C4-2B (cell line): ENCODE results near the gene SPNS3.

Experiments
- H3K27ac ChIP-seq: fragments of 450-650 bp; 2 replicates; pipeline ENCODE4 v1.5.1; 2017
- CTCF ChIP-seq: fragments of 450-650 bp; conservative IDR thresholded peaks from 2 replicates; pipeline ENCODE4 v1.5.1; 2017; ENCODE audit warnings: mild to moderate bottlenecking
- ZFX ChIP-seq: fragments of 450-650 bp; IDR thresholded peaks from 2 replicates; pipeline ENCODE4 v1.6.1; 2017

Gene SPNS3

GRCh38 chr17:4522661-4523060 lies 88.9 kb downstream of the SPNS3 start:
- TF ChIP-seq CTCF, result no peak
- TF ChIP-seq ZFX, result no peak
- no peak overlapping the region for H3K27ac ChIP-seq

GRCh38 chr17:4523946-4524345 lies 90.2 kb downstream of the SPNS3 start:
- no peak overlapping the region for H3K27ac ChIP-seq
- TF ChIP-seq ZFX, result no peak
- no peak for TF ChIP-seq CTCF

GRCh38 chr17:4525691-4526397 lies 92.1 kb downstream of the SPNS3 start:
- no peak for TF ChIP-seq ZFX
- H3K27ac ChIP-seq, result no peak overlapping the region

GRCh38 chr17:4527134-4527533 lies 93.4 kb downstream of the SPNS3 start:
- H3K27ac ChIP-seq, result no peak overlapping the region
- TF ChIP-seq CTCF, result no peak
- no peak for TF ChIP-seq ZFX

GRCh38 chr17:4527566-4528125 lies 93.9 kb downstream of the SPNS3 start:
- H3K27ac ChIP-seq, result no peak overlapping the region
- TF ChIP-seq CTCF (no peak), ZFX (no peak)

- H3K27ac ChIP-seq, result no peak overlapping the region
- TF ChIP-seq CTCF (no peak), ZFX (no peak)
Observed at GRCh38 chr17:4529533-4530152, 95.9 kb downstream of the SPNS3 start.

- TF ChIP-seq ZFX, result no peak
- TF ChIP-seq CTCF, result no peak
- no peak overlapping the region for H3K27ac ChIP-seq
Observed at GRCh38 chr17:4530799-4531730, 97.3 kb downstream of the SPNS3 start.
